Astrocyte (in vitro differentiated cells and primary cell): Measurements from ENCODE around the gene ELANE. TPM values are rescaled to one million over a fixed set of nuclear protein-coding genes. Genes with fewer than 3 reads are reported as not detected.

ENCODE experiments used
- DNase-seq: peaks from one replicate; pipeline ENCODE4 v3.0.0-alpha.2; 2010; ENCODE audit warnings: low read depth
- FAIRE-seq: peaks from 2 replicates; lab custom pipeline; 2011; peaks lifted over from hg19 to GRCh38; lab: Jason Lieb, UNC
- H2AFZ ChIP-seq: 2 replicates; pipeline ENCODE4 v1.6.0; 2012; ENCODE audit warnings: low read depth, low read length, inconsistent platforms
- H3K27ac ChIP-seq: 2 replicates; pipeline ENCODE4 v1.5.1; 2011; ENCODE audit warnings: low read depth, low read length, inconsistent platforms
- H3K27me3 ChIP-seq: 2 replicates; pipeline ENCODE4 v1.6.0; 2011; ENCODE audit warnings: low read length, inconsistent platforms; ENCODE audit not compliant: insufficient read depth
- H3K36me3 ChIP-seq: 2 replicates; pipeline ENCODE4 v1.5.1; 2011; ENCODE audit warnings: low read length, inconsistent platforms; ENCODE audit not compliant: insufficient read depth
- H3K4me1 ChIP-seq: 2 replicates; pipeline ENCODE4 v1.5.1; 2011; ENCODE audit warnings: low read length, inconsistent platforms; ENCODE audit not compliant: insufficient read depth
- H3K4me2 ChIP-seq: 2 replicates; pipeline ENCODE4 v1.6.0; 2012; ENCODE audit warnings: low read length, inconsistent platforms
- H3K4me3 ChIP-seq: 2 replicates; pipeline ENCODE4 v1.5.1; 2011; ENCODE audit warnings: low read depth, mild to moderate bottlenecking, low read length, inconsistent platforms; ENCODE audit not compliant: insufficient read depth
- H3K79me2 ChIP-seq: 2 replicates; pipeline ENCODE4 v1.6.0; 2012; ENCODE audit warnings: mild to moderate bottlenecking, low read length, inconsistent platforms; ENCODE audit not compliant: insufficient read depth
- H3K9ac ChIP-seq: 2 replicates; pipeline ENCODE4 v1.6.0; 2012; ENCODE audit warnings: mild to moderate bottlenecking, low read length, inconsistent platforms
- H3K9me3 ChIP-seq: 2 replicates; pipeline ENCODE4 v1.5.1; 2012; ENCODE audit warnings: low read depth, mild to moderate bottlenecking, low read length, inconsistent platforms; ENCODE audit not compliant: insufficient read depth
- H4K20me1 ChIP-seq: 2 replicates; pipeline ENCODE4 v1.6.0; 2012; ENCODE audit warnings: low read length, inconsistent platforms; ENCODE audit not compliant: insufficient read depth
- H3K27ac Mint-ChIP-seq: one replicate; pipeline ENCODE4 v1.8.0; 2021; ENCODE audit warnings: mild to moderate bottlenecking, mixed read lengths; ENCODE audit not compliant: unreplicated experiment
- H3K27me3 Mint-ChIP-seq: one replicate; pipeline ENCODE4 v1.8.0; 2021; ENCODE audit warnings: low read depth, mixed read lengths; ENCODE audit not compliant: unreplicated experiment
- H3K36me3 Mint-ChIP-seq: one replicate; pipeline ENCODE4 v1.8.0; 2021; ENCODE audit warnings: low read depth, mixed read lengths; ENCODE audit not compliant: unreplicated experiment
- H3K4me1 Mint-ChIP-seq: one replicate; pipeline ENCODE4 v1.8.0; 2021; ENCODE audit warnings: low read depth, mixed read lengths; ENCODE audit not compliant: unreplicated experiment
- H3K4me3 Mint-ChIP-seq: one replicate; pipeline ENCODE4 v1.8.0; 2021; ENCODE audit warnings: mild to moderate bottlenecking, moderate library complexity, mixed read lengths; ENCODE audit not compliant: unreplicated experiment
- H3K9me3 Mint-ChIP-seq: one replicate; pipeline ENCODE4 v1.8.0; 2021; ENCODE audit warnings: mild to moderate bottlenecking, mixed read lengths; ENCODE audit not compliant: unreplicated experiment
- EZH2 ChIP-seq: IDR thresholded peaks from 2 replicates; pipeline ENCODE4 v1.6.1; 2012; ENCODE audit warnings: mild to moderate bottlenecking, low read length, inconsistent platforms; ENCODE audit not compliant: insufficient read depth
- total RNA-seq: library from RNA; stranded (reverse); gene quantifications from 2 replicates; pipeline ENCODE4 v1.2.1, GENCODE V29; 2021
- TF ChIP-seq, protein P1 (sequence below): IDR thresholded peaks from 2 replicates; pipeline ENCODE4 v1.5.1; 2011; ENCODE audit warnings: low read depth, mild to moderate bottlenecking, inconsistent platforms, low read length, moderate library complexity; ENCODE audit not compliant: insufficient read depth

Gene ELANE
- total RNA-seq, 1 donor from 2014 or later: not detected

DNA sequence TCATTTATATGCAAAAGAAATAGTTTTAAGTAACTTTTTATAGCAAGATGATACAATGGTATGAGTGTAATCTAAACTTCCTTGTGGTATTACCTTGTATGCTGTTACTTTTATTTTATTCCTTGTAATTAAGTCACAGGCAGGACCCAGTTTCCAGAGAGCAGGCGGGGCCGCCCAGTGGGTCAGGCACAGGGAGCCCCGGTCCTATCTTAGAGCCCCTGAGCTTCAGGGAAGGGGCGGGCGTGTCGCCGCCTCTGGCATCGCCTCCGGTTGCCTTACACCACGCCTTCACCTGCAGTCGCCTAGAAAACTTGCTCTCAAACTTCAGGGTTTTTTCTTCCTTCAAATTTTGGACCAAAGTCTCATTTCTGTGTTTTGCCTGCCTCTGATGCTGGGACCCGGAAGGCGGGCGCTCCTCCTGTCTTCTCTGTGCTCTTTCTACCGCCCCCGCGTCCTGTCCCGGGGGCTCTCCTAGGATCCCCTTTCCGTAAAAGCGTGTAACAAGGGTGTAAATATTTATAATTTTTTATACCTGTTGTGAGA is 40.5 kb upstream of the ELANE start:
- TF ChIP-seq, protein P1, sequence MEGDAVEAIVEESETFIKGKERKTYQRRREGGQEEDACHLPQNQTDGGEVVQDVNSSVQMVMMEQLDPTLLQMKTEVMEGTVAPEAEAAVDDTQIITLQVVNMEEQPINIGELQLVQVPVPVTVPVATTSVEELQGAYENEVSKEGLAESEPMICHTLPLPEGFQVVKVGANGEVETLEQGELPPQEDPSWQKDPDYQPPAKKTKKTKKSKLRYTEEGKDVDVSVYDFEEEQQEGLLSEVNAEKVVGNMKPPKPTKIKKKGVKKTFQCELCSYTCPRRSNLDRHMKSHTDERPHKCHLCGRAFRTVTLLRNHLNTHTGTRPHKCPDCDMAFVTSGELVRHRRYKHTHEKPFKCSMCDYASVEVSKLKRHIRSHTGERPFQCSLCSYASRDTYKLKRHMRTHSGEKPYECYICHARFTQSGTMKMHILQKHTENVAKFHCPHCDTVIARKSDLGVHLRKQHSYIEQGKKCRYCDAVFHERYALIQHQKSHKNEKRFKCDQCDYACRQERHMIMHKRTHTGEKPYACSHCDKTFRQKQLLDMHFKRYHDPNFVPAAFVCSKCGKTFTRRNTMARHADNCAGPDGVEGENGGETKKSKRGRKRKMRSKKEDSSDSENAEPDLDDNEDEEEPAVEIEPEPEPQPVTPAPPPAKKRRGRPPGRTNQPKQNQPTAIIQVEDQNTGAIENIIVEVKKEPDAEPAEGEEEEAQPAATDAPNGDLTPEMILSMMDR: no peak
- TF ChIP-seq EZH2: no peak
- Histone ChIP-seq H3K79me2 (peaks cover 41% of the 10 kb centered on the region), H4K20me1 (peaks cover 66% of the 10 kb centered on the region), H2AFZ (no peak overlapping the region), H3K4me1 (no peaks in the 10 kb centered on the region), H3K9ac (no peak overlapping the region), H3K4me3 (no peak overlapping the region), H3K36me3 (peaks cover 32% of the 10 kb centered on the region), H3K4me2 (no peak overlapping the region), H3K9me3 (no peaks in the 10 kb centered on the region), H3K27ac (no peak overlapping the region), H3K27me3 (no peaks in the 10 kb centered on the region)
- no peaks in the 10 kb centered on the region for H3K4me1 Mint-ChIP-seq
- no peaks in the 10 kb centered on the region for H3K9me3 Mint-ChIP-seq
- no peak for FAIRE-seq
- H3K27me3 Mint-ChIP-seq: no peaks in the 10 kb centered on the region
- H3K27ac Mint-ChIP-seq: no peak overlapping the region
- no peak overlapping the region for H3K4me3 Mint-ChIP-seq
- DNase-seq: no peak
- peaks cover 14% of the 10 kb centered on the region for H3K36me3 Mint-ChIP-seq

DNA sequence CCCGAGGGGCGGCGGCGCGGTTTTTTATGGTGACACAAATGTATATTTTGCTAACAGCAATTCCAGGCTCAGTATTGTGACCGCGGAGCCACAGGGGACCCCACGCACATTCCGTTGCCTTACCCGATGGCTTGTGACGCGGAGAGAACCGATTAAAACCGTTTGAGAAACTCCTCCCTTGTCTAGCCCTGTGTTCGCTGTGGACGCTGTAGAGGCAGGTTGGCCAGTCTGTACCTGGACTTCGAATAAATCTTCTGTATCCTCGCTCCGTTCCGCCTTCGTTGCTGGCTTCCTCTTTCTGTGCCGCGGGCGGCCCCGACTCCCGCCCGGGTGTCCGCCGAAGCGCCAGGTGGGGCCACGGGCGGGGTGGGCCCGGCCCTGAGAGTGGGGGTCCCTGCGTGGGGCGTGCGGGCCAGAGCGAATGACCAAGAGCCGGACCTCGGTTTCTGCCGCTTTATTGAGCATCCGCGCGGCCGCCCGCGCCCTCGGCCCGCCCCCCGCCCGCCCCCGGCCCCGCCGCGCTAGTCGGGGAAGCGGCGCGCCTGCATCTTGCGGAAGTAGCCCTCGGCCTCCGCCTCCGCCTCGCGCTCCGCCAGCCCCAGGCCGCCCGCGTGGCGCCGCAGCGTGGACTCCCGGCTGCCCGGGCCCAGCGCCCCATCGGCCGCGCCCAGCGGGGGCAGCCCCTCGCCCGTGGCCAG is 39.9 kb upstream of the ELANE start:
- no peaks in the 10 kb centered on the region for H3K4me1 Mint-ChIP-seq
- peaks cover 60% of the 10 kb centered on the region for H4K20me1 ChIP-seq

More for the DNA sequence above, 39.9 kb upstream of the ELANE start:
- no peak overlapping the region for H3K4me2 ChIP-seq
- H3K27me3 Mint-ChIP-seq: no peaks in the 10 kb centered on the region
- no peak overlapping the region for H3K4me3 Mint-ChIP-seq
- FAIRE-seq: no peak
- H3K27me3 ChIP-seq: no peaks in the 10 kb centered on the region
- H3K4me3 ChIP-seq: no peak overlapping the region
- no peaks in the 10 kb centered on the region for H3K4me1 ChIP-seq
- no peak for DNase-seq
- H3K9ac ChIP-seq: no peak overlapping the region
- no peak overlapping the region for H3K27ac Mint-ChIP-seq
- H3K9me3 Mint-ChIP-seq: no peaks in the 10 kb centered on the region
- peaks cover 13% of the 10 kb centered on the region for H3K36me3 Mint-ChIP-seq
- H2AFZ ChIP-seq: no peak overlapping the region
- no peak overlapping the region for H3K27ac ChIP-seq
- H3K9me3 ChIP-seq: no peaks in the 10 kb centered on the region
- TF ChIP-seq, protein P1: no peak
- no peak for TF ChIP-seq EZH2
- peaks cover 26% of the 10 kb centered on the region for H3K36me3 ChIP-seq
- peaks cover 35% of the 10 kb centered on the region for H3K79me2 ChIP-seq
